ENCODE results near the gene ZNRF4.

Gene ZNRF4

DNA sequence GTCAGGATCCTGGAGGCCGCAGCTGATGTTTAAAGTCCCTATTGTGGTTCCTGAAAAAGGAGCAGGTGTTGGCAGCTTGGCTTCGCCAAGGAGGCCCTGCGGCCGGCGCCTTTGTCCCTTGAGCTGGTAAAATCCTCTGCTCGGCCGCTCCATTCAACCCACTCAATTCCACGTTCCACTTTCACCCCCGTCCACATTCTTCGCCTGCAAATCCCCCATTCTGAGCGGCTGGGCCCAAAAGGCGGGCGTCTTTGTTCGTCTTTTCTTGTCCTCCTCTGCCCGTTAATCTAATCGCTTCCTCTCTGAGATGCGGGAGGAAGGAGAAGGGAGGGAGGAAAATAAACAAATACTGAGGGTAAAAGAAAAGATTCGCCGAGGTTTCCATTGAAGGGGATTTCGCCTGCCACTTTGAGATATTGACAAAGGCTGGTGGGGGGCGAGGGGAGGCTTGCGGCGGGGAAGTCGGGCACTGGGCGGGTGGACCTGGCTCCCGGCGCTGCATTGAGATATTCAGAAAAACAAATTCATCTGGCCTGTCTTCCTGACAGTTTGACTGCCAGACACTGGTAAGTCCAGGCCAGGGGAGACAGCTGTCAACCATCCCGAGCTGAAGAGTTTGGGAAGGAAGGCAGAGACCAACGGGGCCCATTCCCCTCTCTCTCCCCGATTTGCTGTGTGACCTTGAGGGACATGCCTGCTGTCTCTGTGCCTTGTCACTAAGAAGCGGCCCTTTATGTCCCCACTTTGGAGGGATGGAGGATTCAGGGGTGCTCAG lies 37.6 kb downstream of the ZNRF4 start:
- no peak overlapping the region for H3K4me3 ChIP-seq (ENCODE audit: low read depth, low read length)
- CTCF ChIA-PET: no interaction called here
- no peak for DNase-seq (ENCODE audit: low read depth, low spot score)
- POLR2A ChIA-PET: no interaction called here
- no peak for TF ChIP-seq CTCF (IDR thresholded peaks at IDR 0.05; ENCODE audit: insufficient read depth, low read length, missing control alignments)

DNA sequence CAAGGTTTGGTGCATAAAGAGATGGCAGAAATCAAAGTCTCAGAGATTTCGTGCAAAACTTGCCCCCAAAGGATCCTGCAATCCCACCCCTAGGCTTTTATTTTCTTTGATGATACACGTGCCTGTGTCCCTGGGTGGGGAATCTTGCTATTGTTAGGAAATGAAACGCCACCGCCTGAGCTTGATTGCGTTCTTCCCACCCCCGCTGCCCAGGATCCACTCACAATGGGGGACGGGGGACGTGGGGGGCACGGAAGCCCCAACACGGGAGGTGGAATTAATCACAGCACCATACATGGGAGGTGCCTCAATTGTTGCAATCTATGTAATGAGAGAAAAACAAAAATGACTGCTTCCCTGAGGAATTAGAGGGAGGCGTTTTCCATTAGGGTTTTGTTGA lies 39.6 kb downstream of the ZNRF4 start:
- DNase-seq (ENCODE audit: low read depth, low spot score): no peak
- TF ChIP-seq CTCF (IDR thresholded peaks at IDR 0.05; ENCODE audit: insufficient read depth, low read length, missing control alignments): no peak
- no peak overlapping the region for H3K4me3 ChIP-seq (ENCODE audit: low read depth, low read length)
- ChIA-PET POLR2A (no interaction called here), CTCF (no interaction called here)

DNA sequence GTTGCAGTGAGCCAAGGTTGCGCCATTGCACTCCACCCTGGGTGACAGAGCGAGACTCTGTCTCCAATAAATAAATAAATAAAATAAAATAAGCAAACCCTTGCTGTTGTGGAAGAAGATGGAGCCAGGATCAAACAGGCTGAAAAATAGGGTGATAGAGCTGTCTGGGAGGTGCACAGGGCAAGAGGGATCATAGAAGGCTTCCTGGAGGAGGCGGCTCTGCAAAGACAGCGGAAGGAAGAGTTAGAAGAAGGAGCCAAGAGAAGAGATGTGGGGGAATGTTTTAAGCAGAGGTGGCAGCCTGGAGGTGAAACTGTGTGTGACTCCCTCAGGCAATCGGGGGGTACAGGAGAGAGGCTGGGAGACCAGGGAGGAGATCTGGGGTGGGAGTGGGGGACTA lies 40.6 kb downstream of the ZNRF4 start:
- no peak for DNase-seq (ENCODE audit: low read depth, low spot score)
- TF ChIP-seq CTCF (IDR thresholded peaks at IDR 0.05; ENCODE audit: insufficient read depth, low read length, missing control alignments): no peak
- ChIA-PET POLR2A (no interaction called here), CTCF (no interaction called here)
- H3K4me3 ChIP-seq (ENCODE audit: low read depth, low read length): no peak overlapping the region

DNA sequence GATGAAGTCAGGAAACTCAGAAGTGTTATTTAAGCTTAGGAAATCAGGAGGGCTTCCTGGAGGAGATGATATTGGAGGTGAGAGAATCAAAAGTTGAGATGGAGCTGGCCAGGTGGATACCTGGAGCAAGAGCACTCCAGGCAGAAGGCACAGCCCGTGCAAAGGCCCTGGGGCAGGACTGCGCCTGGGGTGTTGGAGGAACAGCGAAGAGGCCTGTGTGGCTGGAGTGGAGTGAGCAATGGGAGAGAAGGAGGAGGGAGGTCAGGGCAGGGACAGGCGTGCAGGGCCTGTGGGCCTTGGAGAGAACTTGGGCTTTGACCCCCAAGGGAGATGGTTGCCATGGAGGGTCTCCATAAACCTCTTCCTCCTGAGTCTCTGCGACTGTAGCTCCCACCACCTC lies 42.1 kb downstream of the ZNRF4 start:
- no peak for TF ChIP-seq CTCF (IDR thresholded peaks at IDR 0.05; ENCODE audit: insufficient read depth, low read length, missing control alignments)
- CTCF ChIA-PET: no interaction called here
- H3K4me3 ChIP-seq (ENCODE audit: low read depth, low read length): no peak overlapping the region

DNA sequence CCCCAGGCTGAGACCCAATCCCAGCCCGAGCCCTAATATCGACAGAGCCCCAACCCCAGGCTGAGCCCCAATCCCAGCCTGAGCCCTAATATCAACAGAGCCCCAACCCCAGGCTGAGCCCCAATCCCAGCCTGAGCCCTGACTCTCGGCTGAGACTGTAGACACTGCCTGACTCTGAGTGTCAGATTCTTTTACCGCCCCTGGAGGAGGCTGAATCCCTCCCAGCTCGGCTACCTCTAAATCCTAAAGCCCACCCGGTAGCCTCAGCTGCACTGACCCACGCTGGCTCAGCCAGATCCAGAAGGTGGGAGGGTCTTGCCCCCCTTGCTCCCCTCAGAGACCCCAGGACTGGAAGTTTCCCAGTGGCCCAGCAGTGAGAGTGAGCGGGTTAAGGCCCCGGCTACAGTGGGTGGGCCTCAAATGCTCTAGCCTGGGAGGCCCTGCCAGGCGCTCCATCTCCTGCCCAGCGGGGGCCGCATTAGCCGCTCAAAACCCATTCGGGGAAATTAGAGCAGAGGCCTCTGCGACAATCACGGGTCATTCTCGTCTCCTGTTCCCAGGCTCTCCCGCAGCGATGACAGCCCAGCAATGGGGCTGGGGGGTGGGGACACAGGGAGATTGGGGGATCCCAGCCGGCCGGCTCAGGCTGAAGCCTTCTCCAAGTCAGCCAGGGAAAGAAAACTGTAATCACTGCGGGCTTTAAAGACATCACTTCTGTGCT lies 43.8 kb downstream of the ZNRF4 start:
- ChIA-PET CTCF (no interaction called here), POLR2A (no interaction called here)
- TF ChIP-seq CTCF (IDR thresholded peaks at IDR 0.05; ENCODE audit: insufficient read depth, low read length, missing control alignments): no peak
- no peak for DNase-seq (ENCODE audit: low read depth, low spot score)
- H3K4me3 ChIP-seq (ENCODE audit: low read depth, low read length): no peak overlapping the region

More for the DNA sequence above, 42.1 kb downstream of the ZNRF4 start:
- POLR2A ChIA-PET: no interaction called here
- DNase-seq (ENCODE audit: low read depth, low spot score): no peak

- no peak for DNase-seq (ENCODE audit: low read depth, low spot score)
- H3K4me3 ChIP-seq (ENCODE audit: low read depth, low read length): no peak overlapping the region
- TF ChIP-seq CTCF (IDR thresholded peaks at IDR 0.05; ENCODE audit: insufficient read depth, low read length, missing control alignments): no peak
- POLR2A ChIA-PET: no interaction called here
- CTCF ChIA-PET: no interaction called here
Measured at GRCh38 chr19:5501907-5502306, 46.7 kb downstream of the ZNRF4 start.

Data from AG04449 (cell line).